Neural progenitor cell (in vitro differentiated cells): Measurements from ENCODE around the gene NWD2. TPM values are rescaled to one million over a fixed set of nuclear protein-coding genes. Genes with fewer than 3 reads are reported as not detected.

Experiments
- DNase-seq: peaks from one replicate; pipeline ENCODE4 v3.0.0-alpha.2; 2016; ENCODE audit warnings: low spot score
- H2AFZ ChIP-seq: fragments of 200-600 bp; sonication (generic); replicated peaks from 2 replicates; pipeline ENCODE4 v1.6.1; 2016; ENCODE audit warnings: antibody characterized with exemption
- H3F3A ChIP-seq: fragments of 200-600 bp; sonication (generic); 2 replicates; pipeline ENCODE4 v1.6.1; 2016; ENCODE audit warnings: antibody characterized with exemption, low read depth
- H3K27ac ChIP-seq: fragments of 200-600 bp; sonication (generic); 2 replicates; pipeline ENCODE4 v1.5.1; 2016; ENCODE audit warnings: mild to moderate bottlenecking
- H3K27me3 ChIP-seq: fragments of 200-600 bp; sonication (generic); 2 replicates; pipeline ENCODE4 v1.6.1; 2016; ENCODE audit warnings: mild to moderate bottlenecking, moderate library complexity
- H3K36me3 ChIP-seq: fragments of 200-600 bp; sonication (generic); 2 replicates; pipeline ENCODE4 v1.5.1; 2016
- H3K4me1 ChIP-seq: fragments of 200-600 bp; sonication (generic); 2 replicates; pipeline ENCODE4 v1.6.1; 2016; ENCODE audit warnings: mixed run types
- H3K4me2 ChIP-seq: fragments of 200-600 bp; sonication (generic); 2 replicates; pipeline ENCODE4 v1.6.1; 2016
- H3K4me3 ChIP-seq: fragments of 200-600 bp; sonication (generic); 2 replicates; pipeline ENCODE4 v1.5.1; 2016
- H3K79me2 ChIP-seq: fragments of 200-600 bp; sonication (generic); 2 replicates; pipeline ENCODE4 v1.6.1; 2016; ENCODE audit warnings: low read depth
- H3K9ac ChIP-seq: fragments of 200-600 bp; sonication (generic); 2 replicates; pipeline ENCODE4 v1.6.1; 2016
- H3K9me3 ChIP-seq: fragments of 200-600 bp; sonication (generic); 2 replicates; pipeline ENCODE4 v1.5.1; 2016; ENCODE audit warnings: low read depth
- H4K20me1 ChIP-seq: fragments of 200-600 bp; sonication (generic); 2 replicates; pipeline ENCODE4 v1.6.1; 2016; ENCODE audit warnings: low read depth
- H3K27ac Mint-ChIP-seq: 3 replicates; pipeline ENCODE4 v1.8.0; 2021; ENCODE audit warnings: mixed read lengths
- H3K27me3 Mint-ChIP-seq: 2 replicates; pipeline ENCODE4 v1.8.0; 2022; ENCODE audit warnings: low read depth, mild to moderate bottlenecking, inconsistent platforms, moderate library complexity, mixed read lengths; ENCODE audit not compliant: insufficient read depth
- H3K36me3 Mint-ChIP-seq: 3 replicates; pipeline ENCODE4 v1.8.0; 2021; ENCODE audit warnings: mixed read lengths
- H3K4me1 Mint-ChIP-seq: 3 replicates; pipeline ENCODE4 v1.8.0; 2021; ENCODE audit warnings: mixed read lengths
- H3K4me3 Mint-ChIP-seq: 3 replicates; pipeline ENCODE4 v1.8.0; 2021; ENCODE audit warnings: mild to moderate bottlenecking, moderate library complexity, mixed read lengths
- H3K9me3 Mint-ChIP-seq: 3 replicates; pipeline ENCODE4 v1.8.0; 2020; ENCODE audit warnings: mixed read lengths
- CTCF ChIP-seq: fragments of 200-600 bp; sonication (generic); IDR thresholded peaks from 2 replicates; pipeline ENCODE4 v1.5.1; 2017; ENCODE audit warnings: antibody characterized with exemption, mild to moderate bottlenecking
- EZH2 ChIP-seq: fragments of 200-600 bp; sonication (generic); IDR thresholded peaks from 2 replicates; pipeline ENCODE4 v1.6.1; 2017; ENCODE audit warnings: antibody characterized with exemption, mild to moderate bottlenecking, moderate library complexity
- EZH2phosphoT487 ChIP-seq: fragments of 200-600 bp; sonication (generic); IDR thresholded peaks from 2 replicates; pipeline ENCODE4 v1.6.1; 2017; ENCODE audit warnings: antibody characterized with exemption
- total RNA-seq: library from RNA; depleted of rRNA; stranded (reverse); fragments of >200 nt; gene quantifications from 2 replicates; pipeline ENCODE4 v1.2.3, GENCODE V29; 2015; ENCODE audit warnings: low replicate concordance

The NWD2 gene
- total RNA-seq, 1 donor from 2014 or later, result not detected

- no peaks in the 10 kb centered on the region for H3K36me3 Mint-ChIP-seq
- Histone ChIP-seq H3K4me3 (peak overlapping the region; percentile 48), H3K79me2 (no peaks in the 10 kb centered on the region), H3K4me2 (peak overlapping the region; percentile 89), H3K27me3 (peaks cover 91% of the 10 kb centered on the region), H3K27ac (no peak overlapping the region), H3F3A (peaks cover 7% of the 10 kb centered on the region), H3K4me1 (peaks cover 10% of the 10 kb centered on the region), H3K36me3 (no peaks in the 10 kb centered on the region), H3K9me3 (no peaks in the 10 kb centered on the region), H3K9ac (no peak overlapping the region), H2AFZ (no peak overlapping the region), H4K20me1 (no peaks in the 10 kb centered on the region)
- H3K27me3 Mint-ChIP-seq, result peaks cover 2% of the 10 kb centered on the region
- no peak overlapping the region for H3K27ac Mint-ChIP-seq
- no peaks in the 10 kb centered on the region for H3K9me3 Mint-ChIP-seq
- H3K4me1 Mint-ChIP-seq, result peaks cover 18% of the 10 kb centered on the region
- peak overlapping the region; percentile 87 for H3K4me3 Mint-ChIP-seq
- TF ChIP-seq CTCF (peak; percentile 73), EZH2 (no peak), EZH2phosphoT487 (no peak)
- DNase-seq, result peak; percentile 84
Observed at GRCh38 chr4:37452952-37453280, 208.4 kb downstream of the NWD2 start.

- Histone ChIP-seq H2AFZ (peak overlapping the region; percentile 88), H3K4me3 (peak overlapping the region; percentile 48), H3K4me2 (peak overlapping the region; percentile 89), H3K9me3 (no peaks in the 10 kb centered on the region), H3F3A (peaks cover 7% of the 10 kb centered on the region), H3K27me3 (peaks cover 88% of the 10 kb centered on the region), H4K20me1 (no peaks in the 10 kb centered on the region), H3K9ac (no peak overlapping the region), H3K27ac (no peak overlapping the region), H3K79me2 (no peaks in the 10 kb centered on the region), H3K4me1 (peaks cover 10% of the 10 kb centered on the region), H3K36me3 (no peaks in the 10 kb centered on the region)
- H3K27ac Mint-ChIP-seq, result no peak overlapping the region
- peaks cover 18% of the 10 kb centered on the region for H3K4me1 Mint-ChIP-seq
- peaks cover 2% of the 10 kb centered on the region for H3K27me3 Mint-ChIP-seq
- no peak for TF ChIP-seq CTCF
- TF ChIP-seq EZH2phosphoT487, result peak; percentile 15
- peak; percentile 15 for TF ChIP-seq EZH2
- DNase-seq, result peak; percentile 81
- peak overlapping the region; percentile 87 for H3K4me3 Mint-ChIP-seq
- H3K9me3 Mint-ChIP-seq, result no peaks in the 10 kb centered on the region
- H3K36me3 Mint-ChIP-seq, result no peaks in the 10 kb centered on the region
Observed at GRCh38 chr4:37453281-37453998, 208.9 kb downstream of the NWD2 start.

DNA sequence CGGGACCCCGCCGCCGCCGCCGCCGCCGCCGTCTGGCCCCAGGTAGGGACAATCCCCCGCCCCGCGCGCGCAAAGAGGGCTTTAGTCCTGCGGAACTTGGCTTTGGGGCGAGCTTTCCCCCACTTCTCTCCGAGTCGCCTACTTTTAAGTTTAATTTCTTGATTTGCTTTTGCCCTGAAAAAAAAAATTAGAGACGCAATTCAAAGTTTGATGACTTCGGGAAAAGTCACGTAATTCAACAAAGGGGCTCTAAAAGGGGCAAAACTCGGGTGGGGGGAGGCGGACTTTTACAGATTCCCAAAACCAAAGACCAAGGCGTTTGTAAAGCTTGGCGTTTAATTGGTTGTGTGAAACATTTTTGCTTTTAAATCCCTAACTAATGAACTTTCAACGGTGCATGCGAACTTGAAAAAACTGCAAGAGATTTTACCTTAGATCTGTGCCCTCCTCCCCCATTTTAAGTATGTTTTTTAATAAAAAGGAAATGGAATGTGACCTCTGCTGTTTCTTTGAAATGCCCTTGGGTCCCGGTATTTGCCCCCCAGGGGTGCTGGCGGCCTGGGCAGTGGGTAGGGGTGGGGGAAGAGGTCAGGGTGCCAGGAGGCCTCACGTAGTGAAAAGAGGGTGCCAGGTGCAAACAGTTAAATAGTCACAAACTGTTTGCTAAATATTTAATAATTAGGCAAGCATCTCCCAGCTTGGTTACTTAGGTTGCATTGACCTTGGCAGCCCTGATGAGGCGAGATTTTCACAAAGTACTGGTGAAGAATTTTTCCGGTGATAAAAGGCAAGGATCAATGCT, 209.7 kb downstream of the NWD2 start:
- Mint-ChIP-seq H3K9me3 (no peaks in the 10 kb centered on the region), H3K27me3 (peaks cover 2% of the 10 kb centered on the region), H3K4me3 (peak overlapping the region; percentile 82), H3K4me1 (peaks cover 18% of the 10 kb centered on the region), H3K36me3 (no peaks in the 10 kb centered on the region), H3K27ac (no peak overlapping the region)
- Histone ChIP-seq H4K20me1 (no peaks in the 10 kb centered on the region), H3K9ac (no peak overlapping the region), H3K4me1 (peaks cover 10% of the 10 kb centered on the region), H3K9me3 (no peaks in the 10 kb centered on the region), H3K27me3 (peaks cover 81% of the 10 kb centered on the region), H3K4me2 (peak overlapping the region; percentile 89), H2AFZ (peak overlapping the region; percentile 70), H3K79me2 (no peaks in the 10 kb centered on the region), H3K36me3 (no peaks in the 10 kb centered on the region), H3F3A (peaks cover 7% of the 10 kb centered on the region), H3K4me3 (peak overlapping the region; percentile 48), H3K27ac (no peak overlapping the region)
- no peak for DNase-seq
- TF ChIP-seq EZH2 (peak; percentile 68), CTCF (no peak), EZH2phosphoT487 (no peak)
